CD4-positive, alpha-beta T cell (primary cell): ENCODE data around the gene CDH13. TPM values are rescaled to one million over a fixed set of nuclear protein-coding genes. Genes with fewer than 3 reads are reported as not detected.

Source experiments
- ATAC-seq: fragments of 200-7000 bp; cut with Tn5 transposase; one replicate; pipeline ENCODE4 v1.10.0; 2022; ENCODE audit warnings: mild to moderate bottlenecking; ENCODE audit not compliant: poor library complexity
- CTCF ChIA-PET: fragments of 350-600 bp; sonication (Branson Sonifier 250); formaldehyde crosslinking; loops from one replicate; lab custom pipeline; 2021; ENCODE audit warnings: antibody characterized with exemption, inconsistent platforms; lab: Charles Lee
- POLR2A ChIA-PET: fragments of 350-600 bp; sonication (Branson Sonifier 250); formaldehyde crosslinking; loops from one replicate; lab custom pipeline; 2021; ENCODE audit warnings: antibody characterized with exemption, inconsistent platforms; lab: Charles Lee
- DNase-seq, 14 experiments: peaks; one replicate each; pipeline ENCODE4 v3.0.0-alpha.2; 2013 to 2020; ENCODE audit warnings: mixed read lengths in 2 of 14
- H3K27ac ChIP-seq, 2 donors: one replicate each; pipeline versions ENCODE4 v1.5.1 to v1.7.0; 2013; ENCODE audit warnings: low read length in 2 of 2, low read depth in 1 of 2, mild to moderate bottlenecking in 1 of 2
- H3K27me3 ChIP-seq, 2 experiments: 1 replicate in 1 of 2; 2 replicates in 1 of 2; pipeline versions ENCODE4 v1.6.1 to v1.7.0; 2013; ENCODE audit warnings: low read length in 2 of 2, control low read depth in 1 of 2, mild to moderate bottlenecking in 1 of 2, moderate library complexity in 1 of 2; ENCODE audit not compliant: insufficient read depth in 2 of 2, control insufficient read depth in 1 of 2
- H3K36me3 ChIP-seq: one replicate; pipeline ENCODE4 v1.6.1; 2013; ENCODE audit warnings: low read length, control low read depth; ENCODE audit not compliant: insufficient read depth
- H3K4me1 ChIP-seq: one replicate; pipeline ENCODE4 v1.6.1; 2013; ENCODE audit warnings: low read length, control low read depth; ENCODE audit not compliant: insufficient read depth
- H3K4me3 ChIP-seq: one replicate; pipeline ENCODE4 v1.5.1; 2013; ENCODE audit warnings: mild to moderate bottlenecking, low read length, moderate library complexity
- H3K9me3 ChIP-seq, 2 experiments: 1 replicate in 1 of 2; 2 replicates in 1 of 2; pipeline versions ENCODE4 v1.6.1 to v1.7.0; 2013; ENCODE audit warnings: low read length in 2 of 2, mild to moderate bottlenecking in 2 of 2, control low read depth in 1 of 2, moderate library complexity in 1 of 2; ENCODE audit not compliant: control insufficient read depth in 1 of 2, insufficient read depth in 1 of 2
- H3K27ac Mint-ChIP-seq: one replicate; pipeline ENCODE4 v1.8.0; 2020; ENCODE audit warnings: mixed read lengths
- H3K27me3 Mint-ChIP-seq: one replicate; pipeline ENCODE4 v1.8.0; 2021; ENCODE audit warnings: mixed read lengths
- H3K36me3 Mint-ChIP-seq: one replicate; pipeline ENCODE4 v1.8.0; 2021; ENCODE audit warnings: low read depth, mixed read lengths
- H3K4me1 Mint-ChIP-seq: one replicate; pipeline ENCODE4 v1.8.0; 2021; ENCODE audit warnings: low read depth, mixed read lengths
- H3K4me3 Mint-ChIP-seq: one replicate; pipeline ENCODE4 v1.8.0; 2020; ENCODE audit warnings: mild to moderate bottlenecking, mixed read lengths
- H3K9me3 Mint-ChIP-seq: one replicate; pipeline ENCODE4 v1.8.0; 2020; ENCODE audit warnings: mixed read lengths
- CTCF ChIP-seq: fragments of 200-600 bp; IDR thresholded peaks from one replicate; pipeline ENCODE4 v1.8.0; 2022; ENCODE audit warnings: antibody characterized with exemption, mild to moderate bottlenecking
- intact Hi-C, 2 experiments: fragments of 100-400 bp; cut with DNase I in 1 of 2; cut with micrococcal nuclease in 1 of 2; formaldehyde crosslinking; loops; one replicate each; pipeline versions ENCODE4 v1.15.1 to v1.9.0; 2023 to 2025; cut with DNase I, micrococcal nuclease
- total RNA-seq, 174 experiments: library from RNA in 2 of 174; stranded (reverse) in 2 of 174; gene quantifications; one replicate each; pipeline ENCODE4 v1.2.3 and lab custom pipeline; 2021 to 2026

CDH13 gene
- total RNA-seq, 2 experiments from 2014 or later: not detected

- H3K27ac Mint-ChIP-seq: no peak overlapping the region
- H3K36me3 Mint-ChIP-seq: no peaks in the 10 kb centered on the region
- no peaks in the 10 kb centered on the region for H3K36me3 ChIP-seq
- ChIA-PET POLR2A (no interaction called here), CTCF (no interaction called here)
- TF ChIP-seq CTCF: no peak
- ATAC-seq (no peak), DNase-seq (no peak)
- intact Hi-C loops: no loop called here
- H3K27me3 Mint-ChIP-seq: peaks cover 3% of the 10 kb centered on the region
- H3K27ac ChIP-seq: no peak overlapping the region
- H3K9me3 Mint-ChIP-seq: no peaks in the 10 kb centered on the region
- H3K9me3 ChIP-seq: no peaks in the 10 kb centered on the region
- no peak overlapping the region for H3K4me3 Mint-ChIP-seq
- no peaks in the 10 kb centered on the region for H3K27me3 ChIP-seq
- no peak overlapping the region for H3K4me3 ChIP-seq
- H3K4me1 ChIP-seq: no peaks in the 10 kb centered on the region
- H3K4me1 Mint-ChIP-seq: no peaks in the 10 kb centered on the region
Measured at GRCh38 chr16:83651871-83652270, 1025.1 kb downstream of the CDH13 start.

DNA sequence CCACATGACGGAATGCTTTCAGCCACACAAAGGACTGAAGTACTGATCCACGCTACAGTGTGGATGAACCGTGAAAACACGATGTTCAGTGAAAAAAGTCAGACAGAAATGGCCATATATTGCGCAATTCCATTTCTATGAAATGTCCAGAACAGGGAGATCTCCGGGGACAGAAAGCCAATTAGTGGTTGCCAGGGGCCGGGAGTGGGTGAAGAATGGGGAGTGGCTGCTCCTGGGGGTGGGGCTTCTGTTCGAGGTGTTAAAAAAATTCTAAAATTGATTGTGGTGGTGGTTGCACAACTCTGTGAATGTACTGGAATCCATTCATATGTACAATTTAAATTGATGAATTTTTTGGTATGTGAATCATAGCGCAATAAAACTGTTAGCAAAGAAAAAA, 1026.2 kb downstream of the CDH13 start:
- no peak for ATAC-seq
- Histone ChIP-seq H3K27me3 (no peaks in the 10 kb centered on the region), H3K4me1 (no peaks in the 10 kb centered on the region), H3K27ac (no peak overlapping the region), H3K4me3 (no peak overlapping the region), H3K36me3 (no peaks in the 10 kb centered on the region), H3K9me3 (no peaks in the 10 kb centered on the region)
- ChIA-PET POLR2A (no interaction called here), CTCF (no interaction called here)
- peaks cover 3% of the 10 kb centered on the region for H3K27me3 Mint-ChIP-seq
- DNase-seq: no peak
- no peak overlapping the region for H3K4me3 Mint-ChIP-seq
- no peaks in the 10 kb centered on the region for H3K36me3 Mint-ChIP-seq
- no peak overlapping the region for H3K27ac Mint-ChIP-seq
- intact Hi-C loops: no loop called here
- no peaks in the 10 kb centered on the region for H3K9me3 Mint-ChIP-seq
- no peak for TF ChIP-seq CTCF
- no peaks in the 10 kb centered on the region for H3K4me1 Mint-ChIP-seq

DNA sequence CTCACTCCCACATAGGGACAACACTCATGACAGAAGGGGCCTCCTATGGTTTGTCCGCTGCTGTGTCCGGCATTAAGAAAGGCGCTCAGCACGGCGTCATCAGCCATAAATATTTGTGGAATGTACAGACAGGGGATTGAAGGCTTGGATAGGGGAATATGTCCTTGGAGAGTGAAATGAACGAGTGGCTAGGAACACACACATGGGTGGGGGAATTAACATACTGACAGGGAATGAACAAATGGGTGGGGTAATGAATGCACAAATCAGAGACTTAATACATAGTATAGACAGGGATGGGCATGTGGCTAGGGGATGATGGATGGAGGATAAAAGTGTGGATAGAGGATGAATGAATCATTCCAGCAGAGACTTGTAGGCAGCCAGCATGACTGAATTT, 1027.0 kb downstream of the CDH13 start:
- intact Hi-C loops: loop anchor here in 1 of 2 experiments (2.0 kb wide), 1 partner anchor 55 kb away; no protein-coding TSS in a partner anchor

More for the DNA sequence above, 1027.0 kb downstream of the CDH13 start:
- peaks cover 3% of the 10 kb centered on the region for H3K27me3 Mint-ChIP-seq
- Histone ChIP-seq H3K27me3 (no peaks in the 10 kb centered on the region), H3K4me1 (no peaks in the 10 kb centered on the region), H3K4me3 (no peak overlapping the region), H3K36me3 (no peaks in the 10 kb centered on the region), H3K9me3 (no peaks in the 10 kb centered on the region), H3K27ac (no peak overlapping the region)
- DNase-seq (no peak), ATAC-seq (no peak)
- no peak overlapping the region for H3K4me3 Mint-ChIP-seq
- TF ChIP-seq CTCF: no peak
- H3K27ac Mint-ChIP-seq: no peak overlapping the region
- H3K4me1 Mint-ChIP-seq: no peaks in the 10 kb centered on the region
- POLR2A ChIA-PET: no interaction called here
- CTCF ChIA-PET: no interaction called here
- no peaks in the 10 kb centered on the region for H3K36me3 Mint-ChIP-seq
- H3K9me3 Mint-ChIP-seq: no peaks in the 10 kb centered on the region
